CD14-positive monocyte (primary cell): Measurements from ENCODE around the gene RFFL. TPM values are rescaled to one million over a fixed set of nuclear protein-coding genes. Genes with fewer than 3 reads are reported as not detected.

ENCODE experiments used
- DNase-seq, 3 donors: peaks; one replicate each; pipeline ENCODE4 v3.0.0-alpha.2; 2011 to 2022
- H2AFZ ChIP-seq: 2 replicates; pipeline ENCODE4 v1.6.0; 2012; ENCODE audit warnings: mild to moderate bottlenecking, low read depth, low read length, inconsistent platforms; ENCODE audit not compliant: insufficient read depth, poor library complexity, severe bottlenecking
- H3K27ac ChIP-seq, 2 donors: 1 replicate in 1 of 2; 2 replicates in 1 of 2; pipeline ENCODE4 v1.5.1; 2012 to 2013; ENCODE audit warnings: low read length in 2 of 2, control low read depth in 1 of 2, inconsistent platforms in 1 of 2, low read depth in 1 of 2, mild to moderate bottlenecking in 1 of 2
- H3K27me3 ChIP-seq, 2 donors: one replicate each; pipeline versions ENCODE4 v1.6.0 to v1.6.1; 2011 to 2013; ENCODE audit warnings: low read length in 2 of 2; ENCODE audit not compliant: control insufficient read depth in 2 of 2, insufficient read depth in 2 of 2
- H3K36me3 ChIP-seq, 2 donors: replicated peaks in 1 of 2; 1 replicate in 1 of 2; 2 replicates in 1 of 2; pipeline versions ENCODE4 v1.5.1 to v1.6.1; 2012 to 2013; ENCODE audit warnings: low read length in 2 of 2, control low read depth in 1 of 2, inconsistent platforms in 1 of 2, mild to moderate bottlenecking in 1 of 2; ENCODE audit not compliant: insufficient read depth in 2 of 2, control insufficient read depth in 1 of 2
- H3K4me1 ChIP-seq, 2 donors: 1 replicate in 1 of 2; 2 replicates in 1 of 2; pipeline versions ENCODE4 v1.5.1 to v1.6.1; 2012 to 2013; ENCODE audit warnings: low read length in 2 of 2, control low read depth in 1 of 2, inconsistent platforms in 1 of 2, mild to moderate bottlenecking in 1 of 2, moderate library complexity in 1 of 2; ENCODE audit not compliant: insufficient read depth in 2 of 2, control insufficient read depth in 1 of 2
- H3K4me2 ChIP-seq: replicated peaks from 2 replicates; pipeline ENCODE3; 2012; ENCODE audit warnings: low read length, moderate library complexity, mild to moderate bottlenecking; ENCODE audit not compliant: poor library complexity, severe bottlenecking; ENCODE audit errors: extremely low read depth
- H3K4me3 ChIP-seq, 3 experiments: fragments of 200-600 bp in 1 of 3; sonication (generic) in 1 of 3; replicated peaks in 1 of 3; 1 replicate in 2 of 3; 2 replicates in 1 of 3; pipeline ENCODE4 v1.5.1; 2011 to 2013; ENCODE audit warnings: low read length in 3 of 3, mild to moderate bottlenecking in 3 of 3, control low read depth in 2 of 3, low read depth in 2 of 3, inconsistent platforms in 1 of 3, moderate library complexity in 1 of 3
- H3K79me2 ChIP-seq: 2 replicates; pipeline ENCODE4 v1.6.0; 2012; ENCODE audit warnings: mild to moderate bottlenecking, control low read depth, inconsistent platforms, low read length, moderate library complexity; ENCODE audit not compliant: insufficient read depth
- H3K9ac ChIP-seq: 2 replicates; pipeline ENCODE4 v1.6.0; 2017; ENCODE audit warnings: low read length, mild to moderate bottlenecking; ENCODE audit not compliant: insufficient read depth, poor library complexity, severe bottlenecking
- H3K9me3 ChIP-seq, 2 donors: replicated peaks in 1 of 2; 1 replicate in 1 of 2; 2 replicates in 1 of 2; pipeline versions ENCODE4 v1.5.1 to v1.6.1; 2012 to 2013; ENCODE audit warnings: low read length in 2 of 2, control low read depth in 1 of 2; ENCODE audit not compliant: control insufficient read depth in 1 of 2, insufficient read depth in 1 of 2
- H4K20me1 ChIP-seq: 2 replicates; pipeline ENCODE4 v1.6.0; 2012; ENCODE audit warnings: mild to moderate bottlenecking, low read length, control low read depth, moderate library complexity; ENCODE audit not compliant: insufficient read depth
- H3K27ac Mint-ChIP-seq, 7 donors: one replicate each; pipeline ENCODE4 v1.8.0; 2020; ENCODE audit warnings: mild to moderate bottlenecking in 7 of 7, mixed read lengths in 7 of 7, moderate library complexity in 6 of 7, inconsistent platforms in 2 of 7
- H3K27me3 Mint-ChIP-seq, 3 donors: one replicate each; pipeline ENCODE4 v1.8.0; 2021 to 2022; ENCODE audit warnings: low read depth in 3 of 3, mild to moderate bottlenecking in 3 of 3, mixed read lengths in 3 of 3, moderate library complexity in 3 of 3, inconsistent platforms in 1 of 3
- H3K36me3 Mint-ChIP-seq, 2 donors: one replicate each; pipeline ENCODE4 v1.8.0; 2020; ENCODE audit warnings: mixed read lengths in 2 of 2, inconsistent platforms in 1 of 2, mild to moderate bottlenecking in 1 of 2
- H3K4me1 Mint-ChIP-seq: one replicate; pipeline ENCODE4 v1.8.0; 2020; ENCODE audit warnings: mild to moderate bottlenecking, mixed read lengths
- H3K4me3 Mint-ChIP-seq, 2 donors: one replicate each; pipeline ENCODE4 v1.8.0; 2020; ENCODE audit warnings: mild to moderate bottlenecking in 2 of 2, mixed read lengths in 2 of 2, moderate library complexity in 1 of 2
- H3K9me3 Mint-ChIP-seq, 7 donors: one replicate each; pipeline ENCODE4 v1.8.0; 2020 to 2022; ENCODE audit warnings: mixed read lengths in 7 of 7, mild to moderate bottlenecking in 6 of 7, moderate library complexity in 6 of 7, inconsistent platforms in 2 of 7
- CTCF ChIP-seq: fragments of 200-600 bp; IDR thresholded peaks from one replicate; pipeline ENCODE4 v1.8.0; 2022; ENCODE audit warnings: antibody characterized with exemption, mild to moderate bottlenecking
- WGBS: methylation state at CpG from one replicate; pipeline ENCODE4 v1.1.5; 2013; ENCODE audit warnings: missing lambda C conversion rate; ENCODE audit not compliant: insufficient coverage; 5-methylcytosine and 5-hydroxymethylcytosine counted together
- intact Hi-C, 2 donors: fragments of 100-400 bp; cut with micrococcal nuclease; formaldehyde crosslinking; loops; one replicate each; pipeline versions ENCODE4 v1.15.0 to v1.15.1; 2023
- polyA plus RNA-seq, 3 donors: library from polyadenylated mRNA; depleted of rRNA in 1 of 3; unstranded in 2 of 3; stranded (reverse) in 1 of 3; fragments of 300-500 nt in 2 of 3; fragments of >200 nt in 1 of 3; fragmentation: Illumina TruSeq in 2 of 3; gene quantifications; 1 replicate in 2 of 3; 2 replicates in 1 of 3; pipeline ENCODE4 v1.2.3, GENCODE V29; 2012 to 2021

The RFFL gene
- polyA plus RNA-seq, 3 donors: 16.1 to 25.1 (median 24.7) TPM

- no peaks in the 10 kb centered on the region for H3K9me3 ChIP-seq
- H3K36me3 ChIP-seq: no peaks in the 10 kb centered on the region
- no peaks in the 10 kb centered on the region for H3K27me3 Mint-ChIP-seq
- peak overlapping the region in 1 of 7 donors; percentile 4 for H3K27ac Mint-ChIP-seq
- H3K4me2 ChIP-seq: no peak overlapping the region
- H3K4me3 Mint-ChIP-seq: no peak overlapping the region
- no peak overlapping the region for H3K27ac ChIP-seq
- no peaks in the 10 kb centered on the region for H3K9me3 Mint-ChIP-seq
- H3K4me1 Mint-ChIP-seq: peaks cover 49% of the 10 kb centered on the region
- no peak overlapping the region for H3K9ac ChIP-seq
- intact Hi-C loops: no loop called here
- no peak overlapping the region for H2AFZ ChIP-seq
- no peaks in the 10 kb centered on the region for H3K27me3 ChIP-seq
- peaks cover 36 to 41% of the 10 kb centered on the region in 2 donors for H3K4me1 ChIP-seq
- WGBS: 52% methylated on average over 3 of the region's 5 CpGs
- H4K20me1 ChIP-seq: peaks cover 38% of the 10 kb centered on the region
- H3K4me3 ChIP-seq: no peak overlapping the region
- peaks cover 7 to 9% of the 10 kb centered on the region in 2 donors for H3K36me3 Mint-ChIP-seq
- peaks cover 83% of the 10 kb centered on the region for H3K79me2 ChIP-seq
- no peak for DNase-seq
- TF ChIP-seq CTCF: no peak
Observed at GRCh38 chr17:35073991-35074627, 10.6 kb upstream of the RFFL start.

- peaks cover 42 to 49% of the 10 kb centered on the region in 2 donors for H3K4me1 ChIP-seq
- no CpG with 5 or more reads among the region's 3 CpGs for WGBS
- no peaks in the 10 kb centered on the region for H3K27me3 ChIP-seq
- H3K27ac ChIP-seq: peak overlapping the region in 1 of 2 donors; percentile 6
- peaks cover 35% of the 10 kb centered on the region for H4K20me1 ChIP-seq
- H3K4me3 ChIP-seq: no peak overlapping the region
- Mint-ChIP-seq H3K27me3 (no peaks in the 10 kb centered on the region), H3K36me3 (peaks cover 11 to 12% of the 10 kb centered on the region in 2 donors), H3K27ac (peak overlapping the region in 4 of 7 donors; percentile 6 to 85 (median 41)), H3K9me3 (no peaks in the 10 kb centered on the region), H3K4me3 (no peak overlapping the region), H3K4me1 (peaks cover 57% of the 10 kb centered on the region)
- peaks cover 79% of the 10 kb centered on the region for H3K79me2 ChIP-seq
- TF ChIP-seq CTCF: no peak
- no peak for DNase-seq
- H2AFZ ChIP-seq: no peak overlapping the region
- no peaks in the 10 kb centered on the region for H3K36me3 ChIP-seq
- H3K4me2 ChIP-seq: no peak overlapping the region
- H3K9ac ChIP-seq: no peak overlapping the region
- intact Hi-C loops: no loop called here
- no peaks in the 10 kb centered on the region for H3K9me3 ChIP-seq
Observed at GRCh38 chr17:35073183-35073790, 9.8 kb upstream of the RFFL start.
